ENCODE measurements around the gene MCTP1.

Gene MCTP1

GRCh38 chr5:94699562-94699961, 585.3 kb downstream of the MCTP1 start:
- H3K4me3 ChIP-seq (ENCODE audit: low read depth, low read length) = no peak overlapping the region
- no peaks in the 10 kb centered on the region for H3K9me3 ChIP-seq
- no peaks in the 10 kb centered on the region; the same call in 1 of the 2 replicates for H3K36me3 ChIP-seq
- TF ChIP-seq CTCF (IDR thresholded peaks at IDR 0.05; ENCODE audit: low read depth, low read length) = no peak
- DNase-seq = no peak
- no peaks in the 10 kb centered on the region for H3K27me3 ChIP-seq
- H3K4me1 ChIP-seq = peaks cover 3% of the 10 kb centered on the region; the same call in 1 of the 2 replicates

DNA sequence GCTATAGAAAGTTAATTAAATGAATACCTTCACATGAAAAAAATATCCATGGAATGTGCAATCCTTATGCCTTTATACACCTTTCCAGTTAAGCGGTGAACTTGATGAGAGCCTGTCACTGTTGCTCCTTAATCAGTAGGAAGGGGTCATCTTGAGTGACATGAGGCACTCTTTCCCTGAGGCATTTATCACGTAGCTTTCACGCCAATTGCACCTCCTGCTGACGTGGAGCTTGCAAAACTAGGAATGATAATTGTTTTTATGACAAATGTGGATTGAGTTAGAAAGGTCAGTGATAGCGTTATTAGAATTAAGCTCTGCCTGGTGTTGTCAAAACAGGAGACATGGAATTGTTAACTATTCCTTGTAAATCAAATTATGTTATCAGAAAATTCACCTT, 586.7 kb downstream of the MCTP1 start:
- Histone ChIP-seq H3K27me3 (no peaks in the 10 kb centered on the region), H3K4me1 (peaks cover 3% of the 10 kb centered on the region; the same call in 1 of the 2 replicates), H3K9me3 (no peaks in the 10 kb centered on the region), H3K4me3 (ENCODE audit: low read depth, low read length) (no peak overlapping the region), H3K36me3 (no peaks in the 10 kb centered on the region; the same call in 1 of the 2 replicates)
- DNase-seq = no peak
- no peak for TF ChIP-seq CTCF (IDR thresholded peaks at IDR 0.05; ENCODE audit: low read depth, low read length)

- TF ChIP-seq CTCF (IDR thresholded peaks at IDR 0.05; ENCODE audit: low read depth, low read length) = no peak
- H3K36me3 ChIP-seq = 0 out of 2 replicates have a peak, but pooled peaks cover 3% of the 10 kb centered on the region
- H3K4me1 ChIP-seq = peaks cover 12% of the 10 kb centered on the region
Observed at GRCh38 chr5:94694671-94695070, 590.2 kb downstream of the MCTP1 start.

GRCh38 chr5:94693845-94694370, 591.0 kb downstream of the MCTP1 start:
- DNase-seq = no peak
- Histone ChIP-seq H3K9me3 (no peaks in the 10 kb centered on the region), H3K4me3 (ENCODE audit: low read depth, low read length) (no peak overlapping the region), H3K27me3 (no peaks in the 10 kb centered on the region), H3K4me1 (peaks cover 12% of the 10 kb centered on the region), H3K36me3 (0 out of 2 replicates have a peak, but pooled peaks cover 3% of the 10 kb centered on the region)
- TF ChIP-seq CTCF (IDR thresholded peaks at IDR 0.05; ENCODE audit: low read depth, low read length) = no peak

More at GRCh38 chr5:94694671-94695070, 590.2 kb downstream of the MCTP1 start:
- no peaks in the 10 kb centered on the region for H3K27me3 ChIP-seq
- no peaks in the 10 kb centered on the region for H3K9me3 ChIP-seq
- DNase-seq = no peak
- H3K4me3 ChIP-seq (ENCODE audit: low read depth, low read length) = no peak overlapping the region

GRCh38 chr5:94693043-94693822, 591.7 kb downstream of the MCTP1 start:
- 0 out of 2 replicates have a peak, but pooled peaks cover 3% of the 10 kb centered on the region for H3K36me3 ChIP-seq
- peak; percentile 49; the same call in 1 of the 2 replicates for TF ChIP-seq CTCF (IDR thresholded peaks at IDR 0.05; ENCODE audit: low read depth, low read length)
- H3K4me3 ChIP-seq (ENCODE audit: low read depth, low read length) = no peak overlapping the region
- DNase-seq = no peak
- H3K4me1 ChIP-seq = peaks cover 10% of the 10 kb centered on the region
- H3K9me3 ChIP-seq = no peaks in the 10 kb centered on the region
- no peaks in the 10 kb centered on the region for H3K27me3 ChIP-seq

DNA sequence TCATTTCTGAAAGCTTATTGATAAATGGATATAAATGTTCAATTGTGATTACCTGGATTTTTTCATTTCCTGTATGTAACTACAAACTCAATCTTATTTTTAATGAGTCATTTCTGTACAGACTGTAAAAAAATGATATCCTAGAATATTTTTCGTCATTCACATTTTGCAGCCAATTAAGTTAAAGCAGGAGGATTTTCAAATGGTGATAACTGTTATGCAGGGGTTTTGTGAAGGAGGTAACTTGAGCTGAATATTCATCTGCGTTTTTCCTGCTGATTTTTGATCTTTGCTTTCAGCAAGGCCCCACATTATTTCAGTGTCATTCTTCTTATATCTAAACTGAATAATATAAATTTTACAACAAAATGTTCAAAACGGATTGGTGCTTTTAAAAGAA, 592.3 kb downstream of the MCTP1 start:
- no peak for DNase-seq
- peaks cover 9% of the 10 kb centered on the region for H3K4me1 ChIP-seq
- H3K9me3 ChIP-seq = no peaks in the 10 kb centered on the region
- H3K4me3 ChIP-seq (ENCODE audit: low read depth, low read length) = no peak overlapping the region
- H3K27me3 ChIP-seq = no peaks in the 10 kb centered on the region
- TF ChIP-seq CTCF (IDR thresholded peaks at IDR 0.05; ENCODE audit: low read depth, low read length) = no peak
- 0 out of 2 replicates have a peak, but pooled peaks cover 3% of the 10 kb centered on the region for H3K36me3 ChIP-seq

All from BE2C (cell line).